ENCODE data around the gene MRI1. TPM values are rescaled to one million over a fixed set of nuclear protein-coding genes. Genes with fewer than 3 reads are reported as not detected.
A peak's percentile ranks its signal among the peaks of the same experiment; 100 is the strongest.
"Not testable (repeated sequence)": the region's sequence is repeated elsewhere in the genome, so short reads cannot be mapped to it uniquely, and the experiment has no call there.

Gene MRI1
- total and polyA plus RNA-seq, 4 experiments from 2014 or later: 3.5 to 52.3 (median 32.4) TPM

DNA sequence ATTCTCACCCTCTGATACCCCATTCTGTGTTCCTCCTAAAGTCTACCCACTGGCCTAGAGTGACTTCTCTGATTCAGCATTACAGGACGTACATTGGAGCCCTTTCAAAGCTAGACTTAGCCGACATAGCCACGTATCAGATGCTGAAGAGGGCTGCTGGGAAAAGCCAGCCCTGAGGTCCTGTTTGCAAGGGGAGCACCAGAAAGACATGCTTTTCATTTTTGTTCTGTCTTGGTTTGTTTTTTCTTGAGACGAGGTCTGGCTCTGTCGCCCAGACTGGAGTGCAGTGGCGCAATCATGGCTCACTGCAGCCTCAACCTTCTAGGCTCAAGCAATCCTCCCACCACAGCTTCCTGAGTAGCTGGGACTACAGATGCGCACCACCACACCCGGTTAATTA, 24.7 kb downstream of the MRI1 start:
- no peaks in the 10 kb centered on the region for H3K36me3 ChIP-seq (ENCODE audit: insufficient read depth, low read length)
- H3K4me1 ChIP-seq (ENCODE audit: insufficient read depth, low read length): peaks cover 48% of the 10 kb centered on the region
- intact Hi-C loops (cut with micrococcal nuclease): no loop called here
- no peaks in the 10 kb centered on the region for H3K27me3 ChIP-seq (ENCODE audit: insufficient read depth, low read length)
- Mint-ChIP-seq H3K4me3 (peak overlapping the region; percentile 62 to 95 (median 72)), H3K4me1 (peaks cover 20 to 51% (median 31%) of the 10 kb centered on the region in 4 donors), H3K27ac (peak overlapping the region; percentile 78 to 96 (median 94)), H3K9me3 (no peaks in the 10 kb centered on the region), H3K36me3 (no peaks in the 10 kb centered on the region), H3K27me3 (no peaks in the 10 kb centered on the region)
- no peaks in the 10 kb centered on the region for H3K9me3 ChIP-seq (ENCODE audit: control insufficient read depth in 1 of 2, low read length in 2 of 2)
- ChIA-PET CTCF (ENCODE audit: partially characterized antibody) (interaction anchor here (1.0 to 10.8 kb wide), 9 partner anchors 25 to 643 kb away, joined by 3 to 307 read pairs (median 4); partner anchors contain the start of genes MISP3 and MRI1), POLR2A (ENCODE audit: partially characterized antibody) (interaction anchor here (0.8 to 8.4 kb wide), 16 partner anchors 8 to 631 kb away, joined by 3 to 153 read pairs (median 9); partner anchors contain the start of genes C19orf53, DDX39A and MRI1)
- no peak overlapping the region for H3K4me3 ChIP-seq (ENCODE audit: low read length in 2 of 2)
- H3K27ac ChIP-seq (ENCODE audit: low read depth, low read length): peak overlapping the region; percentile 54
- peak; percentile 38 to 72 (median 50) for DNase-seq

DNA sequence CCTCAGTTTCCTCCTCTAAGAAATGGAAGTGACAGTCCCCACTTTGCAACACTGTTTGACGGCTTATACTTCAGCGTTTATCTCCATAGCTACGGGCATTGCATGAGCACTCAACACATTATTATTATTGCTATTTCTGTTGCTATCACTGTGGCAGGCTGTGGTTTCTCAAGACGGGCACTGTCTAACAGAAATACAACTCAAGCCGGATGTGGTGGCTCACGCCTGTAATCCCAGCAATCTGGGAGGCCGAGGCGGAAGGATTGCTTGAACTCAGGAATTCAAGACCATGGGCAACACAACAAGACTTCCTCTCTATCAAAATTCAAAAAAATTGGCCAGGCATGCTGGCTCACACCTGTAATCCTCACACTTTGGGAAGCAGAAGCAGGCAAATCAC, 26.0 kb downstream of the MRI1 start:
- POLR2A ChIA-PET (ENCODE audit: partially characterized antibody): interaction anchor here (1.5 to 8.4 kb wide), 9 partner anchors 16 to 629 kb away, joined by 3 to 153 read pairs (median 48); partner anchors contain the start of genes C19orf53 and DDX39A
- H3K4me3 Mint-ChIP-seq: peak overlapping the region; percentile 10 to 84 (median 67)
- Histone ChIP-seq H3K4me3 (ENCODE audit: low read length in 2 of 2) (no peak overlapping the region), H3K4me1 (ENCODE audit: insufficient read depth, low read length) (peaks cover 36% of the 10 kb centered on the region), H3K36me3 (ENCODE audit: insufficient read depth, low read length) (no peaks in the 10 kb centered on the region), H3K9me3 (ENCODE audit: control insufficient read depth in 1 of 2, low read length in 2 of 2) (no peaks in the 10 kb centered on the region), H3K27ac (ENCODE audit: low read depth, low read length) (no peak overlapping the region), H3K27me3 (ENCODE audit: insufficient read depth, low read length) (no peaks in the 10 kb centered on the region)
- peaks cover 0 to 4% of the 10 kb centered on the region in 2 donors for H3K36me3 Mint-ChIP-seq
- peaks cover 0 to 2% (median 0%) of the 10 kb centered on the region in 8 donors for H3K9me3 Mint-ChIP-seq
- CTCF ChIA-PET (ENCODE audit: partially characterized antibody): interaction anchor here (1.4 to 10.8 kb wide), 2 partner anchors 57 to 71 kb away, joined by 3 to 307 read pairs; no protein-coding TSS in a partner anchor
- intact Hi-C loops (cut with micrococcal nuclease): no loop called here
- no peaks in the 10 kb centered on the region for H3K27me3 Mint-ChIP-seq
- H3K27ac Mint-ChIP-seq: peak overlapping the region; percentile 78 to 99 (median 95)
- peaks cover 21 to 53% (median 36%) of the 10 kb centered on the region in 4 donors for H3K4me1 Mint-ChIP-seq
- peak in 4 of 5 donors; percentile 36 to 53 (median 47) for DNase-seq

DNA sequence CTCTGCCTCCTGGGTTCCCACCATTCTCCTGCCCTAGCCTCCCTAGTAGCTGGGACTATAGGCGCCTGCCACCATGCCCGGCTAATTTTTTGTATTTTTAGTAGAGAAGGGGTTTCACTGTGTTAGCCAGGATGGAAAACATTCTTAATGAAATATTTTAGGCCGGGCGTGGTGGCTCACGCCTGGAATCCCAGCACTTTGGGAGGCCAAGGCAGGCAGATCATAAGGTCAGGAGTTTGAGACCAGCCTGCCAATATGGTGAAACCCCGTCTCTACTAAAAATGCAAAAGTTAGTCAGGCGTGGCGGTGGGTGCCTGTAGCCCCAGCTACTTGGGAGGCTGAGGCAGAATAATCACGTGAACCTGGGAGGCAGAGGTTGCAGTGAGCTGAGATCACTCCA, 29.0 kb downstream of the MRI1 start:
- H3K4me1 Mint-ChIP-seq: peaks cover 25 to 52% (median 41%) of the 10 kb centered on the region in 4 donors
- CTCF ChIA-PET (ENCODE audit: partially characterized antibody): interaction anchor here (5.9 kb wide), 1 partner anchor 69 kb away, joined by 39 read pairs; no protein-coding TSS in a partner anchor

DNA sequence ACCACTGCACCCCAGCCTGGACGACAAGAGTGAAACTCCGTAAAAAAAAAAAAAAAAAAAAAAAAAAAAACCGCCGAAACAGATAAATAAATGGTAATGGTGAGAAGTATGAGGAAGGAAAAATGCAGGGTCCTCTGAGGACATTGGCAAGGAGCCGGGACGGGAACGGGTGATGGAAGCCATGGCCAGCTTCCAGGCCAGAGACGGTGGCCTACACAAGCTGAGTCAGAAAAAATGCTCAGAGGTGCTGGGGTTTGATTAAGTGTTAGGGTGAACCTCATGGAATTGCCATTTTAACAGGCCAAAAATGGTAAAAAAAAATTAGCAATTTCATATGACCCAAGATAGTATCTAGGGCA, 30.1 kb downstream of the MRI1 start:
- POLR2A ChIA-PET (ENCODE audit: partially characterized antibody): interaction anchor here (1.0 to 8.3 kb wide), 11 partner anchors 8 to 68 kb away, joined by 3 to 119 read pairs (median 6); partner anchors contain the start of genes C19orf53 and MRI1
- peak overlapping the region; percentile 92 to 98 (median 95) for H3K27ac Mint-ChIP-seq
- peaks cover 0 to 2% (median 0%) of the 10 kb centered on the region in 8 donors for H3K9me3 Mint-ChIP-seq
- Histone ChIP-seq H3K36me3 (ENCODE audit: insufficient read depth, low read length) (no peaks in the 10 kb centered on the region), H3K27ac (ENCODE audit: low read depth, low read length) (peak overlapping the region; percentile 53), H3K27me3 (ENCODE audit: insufficient read depth, low read length) (no peaks in the 10 kb centered on the region), H3K4me1 (ENCODE audit: insufficient read depth, low read length) (peaks cover 28% of the 10 kb centered on the region), H3K4me3 (ENCODE audit: low read length in 2 of 2) (peak overlapping the region; percentile 61 to 66), H3K9me3 (ENCODE audit: control insufficient read depth in 1 of 2, low read length in 2 of 2) (no peaks in the 10 kb centered on the region)
- intact Hi-C loops (cut with micrococcal nuclease): loop anchor here (2.0 kb wide), 2 partner anchors 44 to 52 kb away; no protein-coding TSS in a partner anchor
- peaks cover 0 to 4% of the 10 kb centered on the region in 2 donors for H3K36me3 Mint-ChIP-seq
- H3K4me1 Mint-ChIP-seq: peaks cover 22 to 42% (median 32%) of the 10 kb centered on the region in 4 donors
- peak overlapping the region; percentile 91 to 97 (median 96) for H3K4me3 Mint-ChIP-seq
- peak in 2 of 5 donors; percentile 29 to 36 for DNase-seq
- no peaks in the 10 kb centered on the region for H3K27me3 Mint-ChIP-seq
- CTCF ChIA-PET (ENCODE audit: partially characterized antibody): interaction anchor here (0.9 to 5.9 kb wide), 4 partner anchors 8 to 281 kb away, joined by 3 to 39 read pairs (median 3); no protein-coding TSS in a partner anchor

More for the DNA sequence above, 29.0 kb downstream of the MRI1 start:
- H3K27me3 Mint-ChIP-seq; H3K36me3 Mint-ChIP-seq; H3K27ac ChIP-seq (ENCODE audit: low read depth, low read length); H3K9me3 Mint-ChIP-seq; H3K36me3 ChIP-seq (ENCODE audit: insufficient read depth, low read length); H3K4me3 ChIP-seq (ENCODE audit: low read length in 2 of 2); DNase-seq; intact Hi-C loops (cut with micrococcal nuclease); H3K27me3 ChIP-seq (ENCODE audit: insufficient read depth, low read length); H3K9me3 ChIP-seq (ENCODE audit: control insufficient read depth in 1 of 2, low read length in 2 of 2): not testable (repeated sequence)
- peaks cover 38% of the 10 kb centered on the region for H3K4me1 ChIP-seq (ENCODE audit: insufficient read depth, low read length)
- Mint-ChIP-seq H3K27ac (peak overlapping the region in 3 of 7 donors; percentile 78 to 94 (median 91)), H3K4me3 (peak overlapping the region in 1 of 8 donors; percentile 82)
- POLR2A ChIA-PET (ENCODE audit: partially characterized antibody): interaction anchor here (1.2 to 8.3 kb wide), 3 partner anchors 44 to 65 kb away, joined by 4 to 119 read pairs (median 35); no protein-coding TSS in a partner anchor

DNA sequence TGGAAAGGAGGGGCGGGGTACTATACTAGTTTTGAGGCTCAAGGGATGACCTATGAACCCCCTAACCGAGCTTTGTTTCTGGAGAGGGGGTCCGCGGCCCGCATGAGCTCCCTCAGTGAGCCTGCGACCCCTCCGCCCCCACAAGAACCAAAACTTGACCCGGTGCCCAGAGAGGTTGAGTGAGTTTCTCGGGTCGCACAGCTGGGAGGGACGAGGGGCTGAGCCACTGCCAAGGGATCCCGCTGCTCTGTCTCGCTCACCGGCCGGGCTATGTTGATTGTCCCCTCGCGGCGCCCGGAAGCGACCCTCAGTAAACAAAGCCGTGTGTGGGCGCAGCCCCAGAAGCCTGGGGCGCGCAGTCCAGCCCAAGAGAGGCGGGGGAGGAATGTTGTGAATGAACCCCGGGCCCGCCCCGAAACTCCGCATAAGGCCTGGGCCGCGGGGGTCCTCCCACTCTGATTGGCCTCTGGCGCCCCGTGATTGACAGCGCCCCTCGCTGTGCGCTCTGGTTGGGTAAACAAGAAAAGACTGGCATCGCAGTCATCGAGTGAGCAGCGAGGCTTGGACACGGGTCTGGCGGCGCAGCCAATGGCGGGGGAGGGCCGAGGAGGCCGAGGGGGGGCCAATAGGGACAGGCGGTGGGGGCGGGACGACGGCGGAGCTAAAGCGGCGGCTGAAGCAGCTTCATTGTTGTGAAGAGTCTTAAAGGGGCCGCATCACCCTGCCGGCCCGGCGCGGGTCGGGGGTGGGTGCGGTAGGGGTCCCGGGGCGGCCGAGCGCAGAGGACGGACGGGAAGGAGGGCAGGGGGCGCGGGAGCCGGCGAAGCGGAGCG, 30.7 kb downstream of the MRI1 start, which contains the start of gene ZSWIM4:
Gene ZSWIM4 (plus strand): TSS at position 687 of the 833 bp plus-strand sequence. CDS start 206 bp downstream, outside the sequence.
- no peaks in the 10 kb centered on the region for H3K27me3 Mint-ChIP-seq
- Histone ChIP-seq H3K4me3 (ENCODE audit: low read length in 2 of 2) (peak within 1 kb of the TSS; percentile 61 to 66), H3K4me1 (ENCODE audit: insufficient read depth, low read length) (peaks cover 23% of the 10 kb centered on the region), H3K36me3 (ENCODE audit: insufficient read depth, low read length) (no peaks in the 10 kb centered on the region), H3K27ac (ENCODE audit: low read depth, low read length) (peak within 1 kb of the TSS; percentile 53), H3K9me3 (ENCODE audit: control insufficient read depth in 1 of 2, low read length in 2 of 2) (no peaks in the 10 kb centered on the region), H3K27me3 (ENCODE audit: insufficient read depth, low read length) (no peaks in the 10 kb centered on the region)
- peaks cover 21 to 39% (median 31%) of the 10 kb centered on the region in 4 donors for H3K4me1 Mint-ChIP-seq
- peak within 1 kb of the TSS; percentile 91 to 97 (median 96) for H3K4me3 Mint-ChIP-seq
- peaks cover 0 to 4% of the 10 kb centered on the region in 2 donors for H3K36me3 Mint-ChIP-seq
- ChIA-PET CTCF (ENCODE audit: partially characterized antibody) (interaction anchor here (0.9 to 5.9 kb wide), 5 partner anchors 9 to 281 kb away, joined by 3 to 39 read pairs (median 3); partner anchors contain the start of gene C19orf53), POLR2A (ENCODE audit: partially characterized antibody) (interaction anchor here (0.6 to 8.3 kb wide), 15 partner anchors 9 to 1624 kb away, joined by 3 to 119 read pairs (median 5); partner anchors contain the start of genes C19orf53, MRI1 and ZNF563)
- peak within 1 kb of the TSS; percentile 92 to 98 (median 95) for H3K27ac Mint-ChIP-seq
- intact Hi-C loops (cut with micrococcal nuclease): loop anchor here (1.0 to 2.0 kb wide), 6 partner anchors 8 to 52 kb away; partner anchors contain the start of gene C19orf53
- peak; percentile 81 to 85 (median 82) for DNase-seq
- peaks cover 0 to 2% (median 0%) of the 10 kb centered on the region in 8 donors for H3K9me3 Mint-ChIP-seq

DNA sequence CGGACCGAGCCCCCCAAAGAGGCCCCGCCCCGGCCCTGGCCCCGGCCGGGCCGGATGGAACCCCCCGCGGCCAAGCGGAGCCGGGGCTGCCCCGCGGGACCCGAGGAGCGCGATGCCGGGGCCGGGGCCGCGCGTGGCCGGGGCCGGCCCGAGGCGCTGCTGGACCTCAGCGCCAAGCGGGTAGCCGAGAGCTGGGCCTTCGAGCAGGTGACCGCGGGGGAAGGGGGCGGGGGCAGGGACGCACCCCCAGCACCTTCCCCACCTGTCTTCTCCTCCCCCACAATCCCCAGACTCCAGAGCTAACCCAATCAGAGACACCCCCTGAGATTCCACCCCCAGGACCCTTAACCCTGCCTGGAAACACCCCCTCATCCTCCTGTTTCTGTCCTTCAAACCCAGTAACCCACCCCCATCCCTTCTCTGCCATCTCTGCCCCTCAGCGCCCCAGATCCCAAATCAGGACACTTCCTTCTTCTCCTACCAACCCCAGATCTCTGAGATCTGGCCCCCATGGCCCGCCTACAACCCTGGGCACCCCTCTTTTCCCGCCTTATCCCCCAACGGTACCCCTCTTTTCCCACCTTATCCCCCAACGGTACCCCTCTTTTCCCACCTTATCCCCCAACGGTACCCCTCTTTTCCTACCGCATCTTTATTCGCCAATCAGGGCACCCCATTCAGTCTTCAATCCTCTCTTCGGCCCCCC, 31.4 kb downstream of the MRI1 start:
- POLR2A ChIA-PET (ENCODE audit: partially characterized antibody): interaction anchor here (0.6 to 8.3 kb wide), 15 partner anchors 8 to 1624 kb away, joined by 3 to 119 read pairs (median 5); partner anchors contain the start of genes C19orf53, MRI1 and ZNF563
- Mint-ChIP-seq H3K9me3 (peaks cover 0 to 2% (median 0%) of the 10 kb centered on the region in 8 donors), H3K36me3 (peaks cover 0 to 4% of the 10 kb centered on the region in 2 donors), H3K27ac (peak overlapping the region; percentile 60 to 94 (median 89)), H3K4me3 (peak overlapping the region; percentile 73 to 93 (median 80)), H3K4me1 (peaks cover 15 to 33% (median 25%) of the 10 kb centered on the region in 4 donors), H3K27me3 (no peaks in the 10 kb centered on the region)
- Histone ChIP-seq H3K9me3 (ENCODE audit: control insufficient read depth in 1 of 2, low read length in 2 of 2) (no peaks in the 10 kb centered on the region), H3K4me1 (ENCODE audit: insufficient read depth, low read length) (peaks cover 18% of the 10 kb centered on the region), H3K27ac (ENCODE audit: low read depth, low read length) (peak overlapping the region; percentile 53), H3K36me3 (ENCODE audit: insufficient read depth, low read length) (no peaks in the 10 kb centered on the region), H3K4me3 (ENCODE audit: low read length in 2 of 2) (peak overlapping the region in 1 of 2 donors; percentile 66), H3K27me3 (ENCODE audit: insufficient read depth, low read length) (no peaks in the 10 kb centered on the region)
- intact Hi-C loops (cut with micrococcal nuclease): loop anchor here (1.0 to 2.0 kb wide), 6 partner anchors 8 to 51 kb away; partner anchors contain the start of gene C19orf53
- DNase-seq: no peak
- CTCF ChIA-PET (ENCODE audit: partially characterized antibody): interaction anchor here (1.0 to 5.9 kb wide), 4 partner anchors 8 to 66 kb away, joined by 4 to 39 read pairs (median 6); partner anchors contain the start of gene C19orf53

Data from CD4-positive, alpha-beta memory T cell (primary cell).